GM06990 (cell line): Measurements from ENCODE around the gene DSCAML1.

Experiments
- DNase-seq: peaks from one replicate; pipeline ENCODE4 v3.0.0-alpha.2; 2011; ENCODE audit not compliant: insufficient read length; ENCODE audit errors: extremely low read depth
- H3K27me3 ChIP-seq: replicated peaks from 2 replicates; pipeline ENCODE4 v1.6.0; 2011; ENCODE audit warnings: low read length; ENCODE audit not compliant: control insufficient read depth, insufficient read depth
- H3K36me3 ChIP-seq: 2 replicates; pipeline ENCODE4 v1.5.1; 2011; ENCODE audit warnings: low read length; ENCODE audit not compliant: control insufficient read depth, insufficient read depth
- H3K4me3 ChIP-seq: replicated peaks from 2 replicates; pipeline ENCODE4 v1.5.1; 2011; ENCODE audit warnings: low read depth, mild to moderate bottlenecking, control low read depth, low read length
- CTCF ChIP-seq: IDR thresholded peaks from 2 replicates; pipeline ENCODE4 v1.5.1; 2011; ENCODE audit warnings: low read length, control low read depth, mild to moderate bottlenecking, inconsistent platforms; ENCODE audit not compliant: insufficient read depth, poor library complexity, severe bottlenecking

DSCAML1 gene

GRCh38 chr11:117511483-117511930 lies 285.5 kb downstream of the DSCAML1 start:
- no peaks in the 10 kb centered on the region for H3K36me3 ChIP-seq
- DNase-seq = no peak
- TF ChIP-seq CTCF = no peak
- H3K4me3 ChIP-seq = no peak overlapping the region
- H3K27me3 ChIP-seq = peaks cover 1% of the 10 kb centered on the region; the same call in 1 of the 2 replicates

GRCh38 chr11:117510646-117511045 lies 286.4 kb downstream of the DSCAML1 start:
- TF ChIP-seq CTCF = no peak
- Histone ChIP-seq H3K36me3 (no peaks in the 10 kb centered on the region), H3K4me3 (no peak overlapping the region), H3K27me3 (peaks cover 1% of the 10 kb centered on the region; the same call in 1 of the 2 replicates)
- no peak for DNase-seq

DNA sequence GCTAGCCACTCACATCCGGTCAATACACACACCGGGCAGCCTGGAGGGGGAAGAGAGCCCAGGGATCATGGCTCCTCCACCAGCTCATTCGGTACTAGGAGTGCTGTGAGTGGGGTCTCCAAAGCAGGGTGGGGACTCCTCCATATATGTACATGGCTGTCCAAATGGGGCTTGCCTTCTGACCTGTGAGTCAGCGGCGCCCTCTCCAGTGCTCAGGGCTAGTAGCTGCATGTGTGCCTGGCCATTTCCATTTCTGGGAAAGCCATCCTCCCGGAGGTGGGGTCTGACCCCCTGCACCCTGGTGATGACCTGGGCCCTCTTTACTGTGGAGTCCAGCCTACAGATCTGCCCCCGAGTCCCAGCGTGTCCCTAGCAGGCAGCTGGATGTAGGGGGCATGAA lies 287.5 kb downstream of the DSCAML1 start:
- H3K4me3 ChIP-seq = no peak overlapping the region
- no peaks in the 10 kb centered on the region for H3K36me3 ChIP-seq
- H3K27me3 ChIP-seq = peaks cover 1% of the 10 kb centered on the region; the same call in 1 of the 2 replicates
- TF ChIP-seq CTCF = no peak
- no peak for DNase-seq

- TF ChIP-seq CTCF = no peak
- no peak overlapping the region for H3K4me3 ChIP-seq
- H3K27me3 ChIP-seq = peaks cover 1% of the 10 kb centered on the region; the same call in 1 of the 2 replicates
- H3K36me3 ChIP-seq = no peaks in the 10 kb centered on the region
- DNase-seq = no peak
Measured at GRCh38 chr11:117506971-117507370, 290.0 kb downstream of the DSCAML1 start.

DNA sequence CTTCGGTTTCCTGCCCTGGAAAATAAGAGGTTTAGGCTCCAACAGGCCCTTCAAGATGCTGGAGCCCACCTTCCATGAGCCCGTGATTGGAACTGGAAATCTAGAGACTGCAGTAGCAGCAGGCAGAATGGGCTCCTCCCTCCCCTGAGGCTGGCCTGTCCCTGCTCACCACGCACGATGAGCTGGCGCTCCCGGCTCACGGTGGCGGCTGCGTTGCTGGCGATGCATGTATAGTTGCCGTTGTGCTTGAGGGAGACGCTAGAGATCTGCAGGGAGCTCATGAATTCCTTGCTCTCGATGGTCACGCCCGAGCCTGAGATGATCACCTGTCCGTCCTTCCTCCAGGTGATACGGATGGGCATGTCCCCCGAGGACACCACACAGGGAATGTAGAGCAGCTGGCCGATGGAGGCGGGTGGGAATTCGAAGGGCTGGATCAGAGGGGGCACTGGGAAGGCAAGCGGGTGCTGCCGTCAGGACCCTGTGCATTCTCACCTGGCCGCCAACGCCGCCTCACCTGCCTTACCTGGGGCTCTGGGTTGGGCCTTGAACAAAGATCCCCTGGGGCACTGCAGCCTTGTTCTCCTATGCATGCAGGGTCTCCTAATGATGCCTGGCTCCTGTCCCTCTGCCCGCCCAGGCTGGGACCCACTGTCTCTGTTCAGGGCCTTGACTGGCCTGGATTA lies 291.6 kb downstream of the DSCAML1 start:
- H3K4me3 ChIP-seq = no peak overlapping the region
- H3K36me3 ChIP-seq = no peaks in the 10 kb centered on the region
- H3K27me3 ChIP-seq = no peaks in the 10 kb centered on the region
- TF ChIP-seq CTCF = no peak
- DNase-seq = no peak

GRCh38 chr11:117502779-117503100 lies 294.3 kb downstream of the DSCAML1 start:
- H3K4me3 ChIP-seq = no peak overlapping the region
- DNase-seq = no peak
- TF ChIP-seq CTCF = no peak
- H3K27me3 ChIP-seq = no peaks in the 10 kb centered on the region
- H3K36me3 ChIP-seq = no peaks in the 10 kb centered on the region
